ENCODE measurements around the gene FCRL5.
"Not testable (repeated sequence)": the region's sequence is repeated elsewhere in the genome, so short reads cannot be mapped to it uniquely, and the experiment has no call there.

The FCRL5 gene

DNA sequence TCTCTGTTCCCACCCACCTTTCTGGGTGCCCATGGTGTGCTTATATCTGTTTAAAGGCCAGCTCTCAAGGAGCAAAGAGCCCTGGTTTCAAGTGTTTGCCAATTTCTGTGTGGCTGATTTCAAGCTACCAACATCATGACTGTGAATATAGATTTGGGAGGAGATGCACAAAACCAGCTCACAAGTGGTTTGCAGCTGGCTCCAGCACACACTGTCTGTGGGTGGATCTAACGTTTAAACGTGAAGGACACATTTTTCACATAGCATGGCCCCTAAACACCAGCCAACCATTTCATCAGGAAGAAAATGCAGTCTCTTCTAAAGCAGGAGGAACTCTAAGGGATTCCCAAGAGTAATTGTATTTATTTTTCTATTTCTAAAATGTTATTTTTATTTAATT lies 65.2 kb downstream of the FCRL5 start:
- no peak for DNase-seq

DNA sequence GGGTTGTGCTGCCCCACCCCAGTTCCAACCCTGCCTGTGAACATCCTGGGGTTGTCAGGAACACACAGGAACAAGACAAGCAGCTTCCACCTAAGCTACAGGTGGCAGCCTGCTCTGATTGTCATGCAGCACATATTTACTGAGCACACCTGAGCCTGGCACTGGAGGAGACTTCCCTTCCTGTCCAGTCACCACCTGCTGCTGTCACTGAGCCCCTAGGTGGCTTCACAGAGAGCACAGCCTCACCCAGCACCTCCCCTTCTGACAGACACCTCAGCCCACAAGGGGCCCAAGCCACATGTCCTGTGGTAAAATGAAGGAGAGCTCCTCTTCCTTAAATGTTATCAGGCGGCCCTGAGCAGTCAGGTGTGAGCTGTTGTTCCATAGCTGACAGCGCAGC lies 65.9 kb downstream of the FCRL5 start:
- DNase-seq: not testable (repeated sequence)

- DNase-seq: no peak
Observed at GRCh38 chr1:157485793-157486192, 66.5 kb downstream of the FCRL5 start.

DNA sequence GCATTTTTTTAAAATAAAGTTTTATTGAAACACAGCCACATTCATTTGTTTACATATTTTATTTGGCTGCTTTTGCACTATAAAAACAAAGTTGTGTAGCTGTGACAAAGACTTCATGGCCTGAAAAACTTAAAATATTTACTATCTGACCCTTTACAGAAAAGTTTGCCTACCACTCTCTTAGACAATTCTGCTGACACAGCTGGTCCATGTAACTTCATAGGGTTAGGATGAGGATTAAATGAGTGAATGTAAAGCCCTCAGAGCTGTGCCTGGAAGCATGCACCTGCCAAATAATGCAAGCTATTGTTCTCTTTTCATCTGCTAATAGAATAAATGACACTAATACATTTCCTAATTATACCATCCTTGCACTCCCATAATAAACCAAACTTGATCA lies 67.7 kb downstream of the FCRL5 start:
- DNase-seq: no peak

DNA sequence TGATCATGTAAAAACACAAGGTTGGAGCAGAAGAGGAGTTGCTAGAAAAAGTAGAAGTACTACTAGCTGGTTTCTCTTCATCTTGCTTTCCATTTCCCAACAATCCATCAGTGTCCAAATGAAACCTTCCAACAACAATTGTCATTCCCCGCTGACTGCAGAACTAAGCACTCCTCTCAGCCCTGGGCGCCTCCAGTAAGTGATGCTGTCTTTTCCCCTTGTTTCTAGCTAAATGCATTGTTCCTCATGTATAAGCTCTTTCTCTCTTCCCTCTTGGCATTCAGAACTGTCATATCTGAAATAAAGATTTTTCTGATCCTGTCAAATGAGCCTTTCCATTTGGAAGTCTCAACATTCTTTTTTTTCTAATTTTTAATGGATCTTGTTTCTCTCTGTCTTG lies 68.7 kb downstream of the FCRL5 start:
- DNase-seq: no peak

DNA sequence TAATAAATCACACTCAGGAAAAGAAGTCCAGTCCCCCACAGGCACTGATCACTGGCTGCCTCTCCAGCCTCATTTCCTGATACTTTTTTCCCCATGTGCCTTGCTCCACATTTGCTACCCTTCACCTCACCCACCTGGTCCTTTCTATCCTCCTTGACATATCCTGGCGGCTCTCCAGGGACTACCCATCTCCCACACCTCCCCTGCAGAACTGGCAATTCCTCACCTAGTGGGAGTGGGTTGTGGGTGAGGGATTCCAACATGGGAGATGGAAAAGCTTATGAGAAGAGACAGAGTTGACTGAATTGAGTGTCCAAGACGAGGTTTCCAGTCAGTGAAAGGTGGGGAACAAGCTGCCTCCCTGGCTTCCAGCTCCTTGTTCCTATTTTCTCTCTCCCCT lies 69.6 kb downstream of the FCRL5 start:
- DNase-seq: no peak

DNA sequence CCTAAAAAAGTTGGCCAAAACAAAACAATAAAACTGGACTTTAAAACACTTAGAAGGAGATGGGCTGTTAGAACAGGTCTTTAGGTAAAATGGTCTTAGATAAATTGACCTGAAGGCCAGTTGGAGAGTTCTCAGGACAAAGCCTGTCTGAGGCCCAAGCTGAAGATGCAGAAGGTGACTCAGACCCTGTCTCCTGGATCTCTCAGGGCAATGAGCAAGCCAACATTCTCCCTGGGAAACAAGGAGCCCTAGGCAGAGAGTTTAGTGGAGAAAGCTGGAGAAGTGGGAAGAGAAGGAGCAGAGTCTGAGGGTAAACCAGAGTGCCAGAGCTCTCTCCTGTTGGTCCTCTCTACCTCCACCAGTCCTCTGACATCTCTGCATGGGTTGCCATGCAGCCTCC lies 70.1 kb downstream of the FCRL5 start:
- DNase-seq: no peak

- DNase-seq: no peak
Observed at GRCh38 chr1:157478030-157478429, 74.3 kb downstream of the FCRL5 start.

- no peak for DNase-seq
Observed at GRCh38 chr1:157477419-157477818, 74.9 kb downstream of the FCRL5 start.

DNA sequence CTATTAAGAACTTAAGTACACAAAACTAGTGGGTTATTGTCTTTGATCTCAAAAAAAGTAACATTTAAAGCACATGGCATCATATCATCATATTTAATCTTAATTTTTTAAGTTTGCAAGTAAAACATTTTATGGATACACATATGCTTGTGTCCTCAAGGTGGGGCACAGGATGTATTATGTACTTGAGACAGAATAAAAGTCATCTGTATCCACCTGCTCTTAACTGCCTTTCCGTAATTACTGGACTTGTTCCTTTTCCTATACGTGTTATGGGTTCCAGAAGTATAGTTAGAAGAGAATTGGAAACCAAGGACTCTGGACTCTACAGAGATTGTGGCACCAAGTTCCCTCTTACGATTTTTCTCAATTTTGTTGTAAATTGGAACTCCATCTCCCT lies 79.4 kb downstream of the FCRL5 start:
- no peak for DNase-seq

DNA sequence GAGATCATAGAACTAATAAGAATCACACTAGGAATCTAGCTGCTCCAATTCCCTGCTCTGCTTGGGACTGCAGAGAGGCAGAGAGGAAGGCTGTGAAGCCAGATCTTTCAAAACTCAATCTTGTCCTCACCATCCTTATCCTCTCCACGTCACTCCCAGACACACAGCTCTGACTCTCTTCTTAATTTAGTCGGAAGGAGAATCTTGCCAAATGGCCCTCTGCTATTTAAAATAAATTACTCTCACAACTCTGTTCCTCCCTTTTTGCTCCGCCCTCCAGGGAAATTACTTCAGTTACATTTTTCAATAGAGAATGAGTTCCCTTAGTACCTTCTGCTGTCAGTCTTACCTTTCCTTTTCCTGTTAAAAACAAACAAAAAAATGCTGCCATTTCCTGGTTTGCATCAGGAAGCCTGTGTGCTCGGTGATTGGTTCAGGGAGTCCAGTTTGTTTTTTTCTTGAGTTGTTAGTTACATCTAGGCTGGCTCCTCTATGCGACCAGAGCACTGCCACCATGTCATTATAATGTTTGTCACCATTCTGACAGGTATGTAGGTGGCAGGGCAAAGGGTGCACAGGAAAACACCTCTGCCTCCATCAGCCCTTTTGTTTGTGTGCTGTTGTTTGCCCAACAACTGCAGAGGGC lies 80.1 kb downstream of the FCRL5 start:
- DNase-seq: no peak

GRCh38 chr1:157471531-157471930 lies 80.8 kb downstream of the FCRL5 start:
- no peak for DNase-seq

DNA sequence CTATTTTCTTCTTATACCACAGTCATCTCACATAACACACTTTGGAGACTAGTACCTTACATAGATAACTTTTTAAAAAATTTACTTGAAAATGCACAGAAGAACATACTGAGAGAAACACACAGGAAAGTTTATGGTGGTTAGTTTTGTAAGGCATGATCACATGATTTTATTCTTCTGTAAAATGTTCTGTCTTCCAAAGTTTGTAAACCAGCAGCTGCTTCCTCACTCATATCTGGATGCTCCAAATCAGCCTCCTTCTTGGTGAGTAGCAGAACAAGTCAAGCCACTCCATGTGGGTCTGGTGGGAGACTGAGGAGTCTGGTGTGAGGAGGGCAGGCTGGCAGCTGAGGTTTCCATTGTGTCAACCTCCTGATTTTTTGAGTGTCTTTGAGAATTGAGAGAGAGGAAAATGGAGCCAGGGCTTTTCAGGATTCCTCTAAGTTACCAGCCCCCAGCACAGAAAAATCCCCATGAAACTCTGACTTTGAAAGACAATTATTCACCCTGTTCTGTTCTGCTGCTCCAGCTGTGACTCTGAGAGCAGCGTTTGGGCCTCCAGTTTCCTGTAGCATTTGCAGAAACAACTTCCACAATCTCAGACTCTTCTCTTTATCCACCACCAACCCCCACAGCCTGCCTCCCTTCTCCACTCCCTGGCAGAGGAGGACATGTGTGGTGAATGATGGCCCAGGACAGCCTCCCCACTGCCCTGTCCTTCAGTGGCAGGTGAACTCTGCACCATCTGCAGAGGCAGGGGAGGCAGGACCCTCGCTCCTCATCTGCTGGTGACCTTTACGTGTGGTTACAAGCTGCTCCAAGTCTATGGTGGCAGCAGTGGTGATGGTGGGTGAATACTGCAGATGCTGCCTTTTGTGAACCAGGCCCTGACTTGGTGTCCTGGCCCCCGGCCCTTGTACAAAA lies 82.3 kb downstream of the FCRL5 start:
- no peak for DNase-seq

DNA sequence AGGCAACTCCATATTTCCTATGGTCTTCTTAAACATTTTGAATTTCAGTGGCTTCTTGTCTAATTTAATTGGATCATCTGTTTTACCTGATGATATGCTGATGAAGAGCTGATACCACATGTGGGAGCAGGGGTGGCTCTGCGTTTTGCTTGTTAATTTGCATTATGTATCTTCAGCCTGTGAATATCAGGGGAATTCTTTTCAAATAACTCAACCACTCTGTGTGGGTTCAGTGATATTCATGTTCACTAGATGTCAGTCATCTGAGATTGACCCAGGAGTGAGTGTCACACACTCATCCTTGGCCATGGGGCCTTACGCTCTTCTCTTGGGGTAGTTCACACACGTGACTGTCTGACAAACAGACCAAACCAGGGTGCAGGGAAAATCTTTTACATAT lies 83.0 kb downstream of the FCRL5 start:
- DNase-seq: no peak

DNA sequence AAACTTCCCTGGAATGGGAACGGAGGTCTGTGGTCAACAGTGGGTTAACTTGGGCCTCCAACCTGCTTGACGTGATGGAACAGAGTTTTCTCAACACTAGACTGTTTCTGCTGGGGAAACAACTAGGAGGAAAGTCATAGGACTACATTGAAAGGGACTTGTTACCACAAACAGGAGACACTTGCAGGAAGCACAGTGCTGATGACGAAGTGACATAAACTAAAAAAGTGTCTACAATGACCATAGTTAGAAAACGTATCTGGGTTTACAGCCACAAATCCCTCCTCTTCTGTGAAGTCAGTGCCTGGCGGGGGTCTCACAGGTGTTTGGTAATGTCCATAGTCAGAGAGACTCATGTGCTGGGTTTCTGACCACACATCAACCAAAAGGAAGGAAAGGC lies 86.3 kb downstream of the FCRL5 start:
- DNase-seq: no peak
